NCI-H2029 treated with DMSO at 0.1 percent for 48 hours (cell line): Measurements from ENCODE around the gene LILRB2.
"Not testable (repeated sequence)": the region's sequence is repeated elsewhere in the genome, so short reads cannot be mapped to it uniquely, and the experiment has no call there.

Experiments used
- DNase-seq: peaks from one replicate; lab custom pipeline; 2025; lab: John Stamatoyannopoulos, UW

LILRB2 gene

GRCh38 chr19:54281007-54281728 lies at the start of gene LILRB2:
Gene LILRB2 (minus strand): TSS chr19:54281110. CDS start chr19:54280496, 614 bp downstream.
- DNase-seq: no peak

- DNase-seq: no peak
These were observed 48.7 kb upstream of the LILRB2 start for GRCh38 chr19:54329476-54330165.

GRCh38 chr19:54328781-54329180 lies 47.9 kb upstream of the LILRB2 start:
- not testable (repeated sequence) for DNase-seq

- no peak for DNase-seq
These were observed 44.7 kb upstream of the LILRB2 start for GRCh38 chr19:54325631-54326030.

GRCh38 chr19:54325194-54325621 lies 44.3 kb upstream of the LILRB2 start:
- DNase-seq: peak; percentile 15

- no peak for DNase-seq
These were observed 43.2 kb upstream of the LILRB2 start for GRCh38 chr19:54324071-54324470.

- not testable (repeated sequence) for DNase-seq
These were observed 42.0 kb upstream of the LILRB2 start for GRCh38 chr19:54322934-54323333.

GRCh38 chr19:54322295-54322694 lies 41.4 kb upstream of the LILRB2 start:
- DNase-seq: not testable (repeated sequence)

GRCh38 chr19:54319892-54320670 lies 39.2 kb upstream of the LILRB2 start:
- DNase-seq: no peak

GRCh38 chr19:54319049-54319448 lies 38.1 kb upstream of the LILRB2 start:
- no peak for DNase-seq

GRCh38 chr19:54317965-54318240 lies 37.0 kb upstream of the LILRB2 start:
- no peak for DNase-seq

GRCh38 chr19:54317108-54317964 lies 36.4 kb upstream of the LILRB2 start:
- DNase-seq: no peak

GRCh38 chr19:54316746-54317107 lies 35.8 kb upstream of the LILRB2 start:
- DNase-seq: no peak

- no peak for DNase-seq
These were observed 35.0 kb upstream of the LILRB2 start for GRCh38 chr19:54315956-54316355.

- DNase-seq: no peak
These were observed 31.8 kb upstream of the LILRB2 start, which contains the start of gene LILRA5 for GRCh38 chr19:54312436-54313377. Gene LILRA5 (minus strand): TSS chr19:54313166. CDS start chr19:54313019, 147 bp downstream.

- no peak for DNase-seq
These were observed 31.1 kb upstream of the LILRB2 start for GRCh38 chr19:54312011-54312410.

GRCh38 chr19:54311486-54311885 lies 30.6 kb upstream of the LILRB2 start:
- DNase-seq: no peak

GRCh38 chr19:54310543-54310942 lies 29.6 kb upstream of the LILRB2 start:
- DNase-seq: no peak

- DNase-seq: no peak
These were observed 28.9 kb upstream of the LILRB2 start for GRCh38 chr19:54309811-54310210.

- no peak for DNase-seq
These were observed 26.6 kb upstream of the LILRB2 start for GRCh38 chr19:54307389-54308020.
